HepG2 (cell line): ENCODE results near the gene GPAM. TPM values are rescaled to one million over a fixed set of nuclear protein-coding genes. Genes with fewer than 3 reads are reported as not detected.

Source experiments
- ATAC-seq: fragments of 200-7000 bp; cut with Tn5 transposase; 3 replicates; pipeline ENCODE4 v1.9.1; 2020; ENCODE audit warnings: mild to moderate bottlenecking, moderate library complexity
- BruUV-seq: library from RNA; stranded (reverse); fragments of 400-500 nt; replicated peaks from 2 replicates; lab custom pipeline; 2021; lab: Mats Ljungman, UMichigan
- CTCF ChIA-PET: fragments of 300-600 bp; formaldehyde crosslinking; extraction: SDS; loops from one replicate; lab custom pipeline; 2021; ENCODE audit warnings: low total read pairs, inconsistent platforms, low intra/inter-chr PET ratio; lab: Yijun Ruan, JAX
- POLR2A ChIA-PET: fragments of 350-600 bp; sonication (Branson Sonifier 250); formaldehyde crosslinking; loops from one replicate; lab custom pipeline; 2020; ENCODE audit warnings: antibody characterized with exemption, inconsistent platforms; lab: Yijun Ruan, JAX
- DNase-seq: peaks from one replicate; pipeline ENCODE4 v3.0.0-alpha.2; 2015; ENCODE audit warnings: low spot score
- FAIRE-seq: peaks from 3 replicates; lab custom pipeline; 2011; peaks lifted over from hg19 to GRCh38; lab: Jason Lieb, UNC
- H2AFZ ChIP-seq: one replicate; pipeline ENCODE4 v1.6.1; 2011; ENCODE audit warnings: low read length, inconsistent platforms
- H3K27ac ChIP-seq: fragments of 300-600 bp; 3 replicates; pipeline ENCODE4 v1.8.0; 2011; ENCODE audit warnings: mixed run types, mild to moderate bottlenecking, mixed read lengths, low read length, inconsistent platforms; ENCODE audit not compliant: insufficient read depth; ENCODE audit errors: extremely low read length
- H3K27me3 ChIP-seq, 2 experiments: fragments of 200-600 bp in 1 of 2; 2 replicates in 1 of 2; 3 replicates in 1 of 2; pipeline versions ENCODE4 v1.6.0 to v1.8.0; 2011; ENCODE audit warnings: low read length in 2 of 2, mild to moderate bottlenecking in 2 of 2, moderate library complexity in 2 of 2, inconsistent platforms in 1 of 2; ENCODE audit not compliant: insufficient read depth in 2 of 2, control insufficient read depth in 1 of 2
- H3K36me3 ChIP-seq, 2 experiments: fragments of 200-600 bp in 1 of 2; replicated peaks in 1 of 2; 2 replicates in 1 of 2; 3 replicates in 1 of 2; pipeline versions ENCODE4 v1.5.1 to v1.8.0; 2011; ENCODE audit warnings: low read length in 2 of 2, inconsistent platforms in 1 of 2; ENCODE audit not compliant: insufficient read depth in 2 of 2, control insufficient read depth in 1 of 2
- H3K4me1 ChIP-seq: 2 replicates; pipeline ENCODE4 v1.5.1; 2012; ENCODE audit warnings: low read length, inconsistent platforms; ENCODE audit not compliant: insufficient read depth
- H3K4me2 ChIP-seq: 2 replicates; pipeline ENCODE4 v1.6.0; 2011; ENCODE audit warnings: low read depth, low read length, inconsistent platforms
- H3K4me3 ChIP-seq, 3 experiments: fragments of 200-600 bp in 1 of 3; sonication (generic), shearing (Covaris generic) in 1 of 3; replicated peaks in 1 of 3; 2 replicates each; pipeline ENCODE4 v1.5.1; 2011 to 2016; ENCODE audit warnings: low read length in 3 of 3, inconsistent platforms in 2 of 3, low read depth in 2 of 3, mild to moderate bottlenecking in 2 of 3, control low read depth in 1 of 3, mixed read lengths in 1 of 3; ENCODE audit not compliant: insufficient read depth in 1 of 3
- H3K79me2 ChIP-seq: one replicate; pipeline ENCODE4 v1.6.1; 2011; ENCODE audit warnings: low read length, inconsistent platforms; ENCODE audit not compliant: insufficient read depth
- H3K9ac ChIP-seq: 2 replicates; pipeline ENCODE4 v1.6.0; 2011; ENCODE audit warnings: mild to moderate bottlenecking, low read depth, low read length, inconsistent platforms; ENCODE audit not compliant: insufficient read depth
- H3K9me3 ChIP-seq: 2 replicates; pipeline ENCODE4 v1.5.1; 2012; ENCODE audit warnings: mild to moderate bottlenecking, low read length
- H4K20me1 ChIP-seq: 2 replicates; pipeline ENCODE4 v1.6.0; 2011; ENCODE audit warnings: inconsistent platforms, mild to moderate bottlenecking, low read length, moderate library complexity; ENCODE audit not compliant: insufficient read depth
- AGO1 ChIP-seq: fragments of 200-400 bp; formaldehyde crosslinking; IDR thresholded peaks from 2 replicates; pipeline ENCODE4 v1.6.1; 2017; ENCODE audit warnings: mild to moderate bottlenecking, low read depth, low read length, moderate library complexity; ENCODE audit not compliant: poor library complexity, severe bottlenecking
- ARHGAP35 ChIP-seq: sonication (generic); formaldehyde crosslinking; IDR thresholded peaks from 2 replicates; pipeline ENCODE4 v1.9.0; 2022; ENCODE audit warnings: mild to moderate bottlenecking, inconsistent platforms, moderate library complexity, missing genetic modification reagents, borderline replicate concordance
- ARNT2 ChIP-seq: sonication (generic); formaldehyde crosslinking; IDR thresholded peaks from 2 replicates; pipeline ENCODE4 v1.8.0; 2022; ENCODE audit warnings: mild to moderate bottlenecking, low read depth, missing genetic modification reagents, moderate library complexity
- ATRX ChIP-seq: sonication (generic); formaldehyde crosslinking; IDR thresholded peaks from 2 replicates; pipeline ENCODE4 v1.4.0; 2020; ENCODE audit warnings: missing genetic modification reagents, borderline replicate concordance
- E2F2 ChIP-seq: sonication (generic); formaldehyde crosslinking; IDR thresholded peaks from 2 replicates; pipeline ENCODE4 v1.4.0; 2020; ENCODE audit warnings: missing genetic modification reagents, borderline replicate concordance
- ETV5 ChIP-seq: IDR thresholded peaks from 2 replicates; pipeline ENCODE4 v1.6.1; 2018; ENCODE audit warnings: missing biosample characterization, missing genetic modification reagents, inconsistent platforms, borderline replicate concordance
- ISX ChIP-seq: sonication (generic); formaldehyde crosslinking; conservative IDR thresholded peaks from 2 replicates; pipeline ENCODE4 v1.5.0; 2020; ENCODE audit warnings: missing genetic modification reagents
- MLXIP ChIP-seq: sonication (generic); formaldehyde crosslinking; IDR thresholded peaks from 2 replicates; pipeline ENCODE4 v1.9.0; 2021; ENCODE audit warnings: missing genetic modification reagents, borderline replicate concordance
- ZBTB25 ChIP-seq: IDR thresholded peaks from 2 replicates; pipeline ENCODE4 v1.6.1; 2018; ENCODE audit warnings: missing genetic modification reagents
- ZFP91 ChIP-seq: sonication (generic); formaldehyde crosslinking; IDR thresholded peaks from 2 replicates; pipeline ENCODE4 v1.9.0; 2022; ENCODE audit warnings: missing genetic modification reagents, mild to moderate bottlenecking, borderline replicate concordance
- ZKSCAN8 ChIP-seq: IDR thresholded peaks from 2 replicates; pipeline ENCODE4 v1.6.1; 2016; ENCODE audit warnings: borderline replicate concordance, missing genetic modification reagents, missing compliant biosample characterization
- ZNF75D ChIP-seq: sonication (generic); formaldehyde crosslinking; IDR thresholded peaks from 2 replicates; pipeline ENCODE4 v1.8.1; 2023; ENCODE audit warnings: missing genetic modification reagents, mild to moderate bottlenecking, borderline replicate concordance
- ZNF770 ChIP-seq: sonication (generic); formaldehyde crosslinking; IDR thresholded peaks from 2 replicates; pipeline ENCODE4 v1.5.0; 2020; ENCODE audit warnings: mild to moderate bottlenecking, missing genetic modification reagents
- ZSCAN12 ChIP-seq: sonication (generic); formaldehyde crosslinking; IDR thresholded peaks from 2 replicates; pipeline ENCODE4 v1.9.0; 2021; ENCODE audit warnings: mild to moderate bottlenecking, missing genetic modification reagents
- WGBS: methylation state at CpG from one replicate; pipeline ENCODE4 v1.1.6; 2017; ENCODE audit warnings: low lambda C conversion rate; 5-methylcytosine and 5-hydroxymethylcytosine counted together
- in situ Hi-C: cut with HindIII; loops from 2 replicates; pipeline ENCODE4 v1.10.0; 2017; ENCODE audit warnings: low pct_unique_long_range_greater_than_20kb; ENCODE audit not compliant: extremely low pct_ligation_motif_present
- intact Hi-C: fragments of 100-400 bp; cut with micrococcal nuclease; formaldehyde crosslinking; loops from one replicate; pipeline ENCODE4 v1.10.0; 2022; ENCODE audit not compliant: unreplicated experiment
- polyA plus RNA-seq, 8 experiments: library from polyadenylated mRNA; depleted of rRNA in 3 of 8; stranded (reverse) in 7 of 8; unstranded in 1 of 8; fragments of >200 nt; fragmentation: Illumina TruSeq in 4 of 8; extraction: Trizol in 4 of 8; gene quantifications; 2 replicates each; pipeline versions ENCODE4 v1.2.1 to v1.2.3, GENCODE V29; 2011 to 2016; ENCODE audit warnings: low read depth in 4 of 8, missing spikeins in 1 of 8, mixed read lengths in 1 of 8; ENCODE audit not compliant: insufficient read depth in 1 of 8
- total RNA-seq, 5 experiments: library from RNA; depleted of rRNA; stranded (reverse); fragments of >200 nt; fragmentation: Illumina TruSeq; extraction: Trizol; gene quantifications; 2 replicates each; pipeline ENCODE4 v1.2.3, GENCODE V29; 2016; ENCODE audit warnings: low read depth in 1 of 5

The GPAM gene
- total and polyA plus RNA-seq, 2 of the 13 experiments (the other 11 are each of a cell fraction or from before 2014, with no cell fraction given) = 36.8 to 140 TPM

GRCh38 chr10:112202561-112203241 lies 19.1 kb upstream of the GPAM start:
- H4K20me1 ChIP-seq = peaks cover 3% of the 10 kb centered on the region; the same call in 1 of the 2 replicates
- DNase-seq = peak; percentile 41
- no TSS peak for BruUV-seq
- H3K27ac ChIP-seq = peak overlapping the region; percentile 31
- ChIA-PET POLR2A (no interaction called here), CTCF (no interaction called here)
- peak; percentile 69 for ATAC-seq
- H2AFZ ChIP-seq = no peak overlapping the region
- FAIRE-seq = peak; percentile 70
- intact Hi-C loops = no loop called here
- no peak overlapping the region for H3K9ac ChIP-seq
- H3K4me2 ChIP-seq = no peak overlapping the region
- in situ Hi-C loops = no loop called here
- no peak overlapping the region for H3K4me3 ChIP-seq
- no peaks in the 10 kb centered on the region for H3K27me3 ChIP-seq
- H3K4me1 ChIP-seq = peaks cover 32% of the 10 kb centered on the region
- no peaks in the 10 kb centered on the region for H3K9me3 ChIP-seq
- H3K36me3 ChIP-seq = peaks cover 6 to 33% of the 10 kb centered on the region in 2 experiments
- 89% methylated on average over 6 of the region's 6 CpGs for WGBS
- H3K79me2 ChIP-seq = peaks cover 67% of the 10 kb centered on the region
- no peak for TF ChIP-seq ATRX (CRISPR knock-in tag)
- no peak for TF ChIP-seq ZFP91 (CRISPR knock-in tag)
- TF ChIP-seq ZNF75D (CRISPR knock-in tag) = no peak
- 0 out of 2 replicates have a peak, but pooled peaks have one; percentile 53 for TF ChIP-seq ZNF770 (CRISPR knock-in tag)
- no peak for TF ChIP-seq ZSCAN12 (CRISPR knock-in tag)
- no peak for TF ChIP-seq MLXIP (CRISPR knock-in tag)
- no peak for TF ChIP-seq ZBTB25 (CRISPR knock-in tag)
- no peak for TF ChIP-seq ETV5 (CRISPR knock-in tag)
- no peak for TF ChIP-seq E2F2 (CRISPR knock-in tag)
- TF ChIP-seq ARHGAP35 (CRISPR knock-in tag) = no peak
- no peak for TF ChIP-seq ARNT2 (CRISPR knock-in tag)
- no peak for TF ChIP-seq ZKSCAN8 (CRISPR knock-in tag)
- no peak for TF ChIP-seq ISX (CRISPR knock-in tag)
- TF ChIP-seq AGO1 = no peak
